ENCODE data around the gene ACSBG1. TPM values are rescaled to one million over a fixed set of nuclear protein-coding genes. Genes with fewer than 3 reads are reported as not detected.
A peak's percentile ranks its signal among the peaks of the same experiment; 100 is the strongest.

The ACSBG1 gene
- total and polyA plus RNA-seq, 2 of the 8 experiments (the other 6 are each of a cell fraction or from before 2014, with no cell fraction given) = 5.4 to 7.1 TPM

- no peak overlapping the region for H3K4ac ChIP-seq (replicated peaks; ENCODE audit: insufficient read length, low read depth, low read length)
- no peaks in the 10 kb centered on the region for H3K9me3 ChIP-seq (ENCODE audit: insufficient read depth in 2 of 2, low read depth in 1 of 2, low read length in 1 of 2)
- H2AFZ ChIP-seq (ENCODE audit: low read length) = no peak overlapping the region
- no peaks in the 10 kb centered on the region for H3K27me3 ChIP-seq (replicated peaks in 1 of 4; ENCODE audit: control insufficient read depth in 3 of 4, extremely low read depth in 1 of 4, insufficient read depth in 3 of 4, low read length in 3 of 4)
- H3K27ac ChIP-seq (ENCODE audit: low read depth, low read length) = no peak overlapping the region
- no peak overlapping the region for H4K91ac ChIP-seq (replicated peaks; ENCODE audit: insufficient read length, low read length)
- H3K23me2 ChIP-seq (ENCODE audit: low read depth, low read length) = no peaks in the 10 kb centered on the region
- H4K5ac ChIP-seq (ENCODE audit: insufficient read length, low read depth, low read length) = no peak overlapping the region
- H2BK5ac ChIP-seq (ENCODE audit: low read depth, low read length) = no peak overlapping the region
- FAIRE-seq (no peak), DNase-seq (ENCODE audit: low read depth in 1 of 2, low spot score in 2 of 2) (no peak)
- H3K4me2 ChIP-seq (ENCODE audit: insufficient read depth in 1 of 2, low read depth in 2 of 2, low read length in 2 of 2) = peak overlapping the region in 1 of 2 experiments; percentile 19; a peak in 1 of 4 replicates
- no peaks in the 10 kb centered on the region for H3K79me2 ChIP-seq (ENCODE audit: control insufficient read depth in 1 of 2, insufficient read depth in 2 of 2, low read length in 2 of 2)
- ChIA-PET CTCF (ENCODE audit: partially characterized antibody) (interaction anchor here (0.6 to 1.7 kb wide), 5 partner anchors 8 to 85 kb away, joined by 3 to 8 read pairs (median 3); no protein-coding TSS in a partner anchor), POLR2A (ENCODE audit: partially characterized antibody) (no interaction called here)
- no peak overlapping the region for H3K23ac ChIP-seq (ENCODE audit: insufficient read length)
- no peak overlapping the region for H3K18ac ChIP-seq (ENCODE audit: extremely low read depth, low read length)
- H2BK15ac ChIP-seq (ENCODE audit: low read length) = no peak overlapping the region
- no peak overlapping the region for H3K14ac ChIP-seq (ENCODE audit: insufficient read length)
- no peak overlapping the region for H3K56ac ChIP-seq (replicated peaks; ENCODE audit: insufficient read length, low read depth, low read length)
- peak overlapping the region in 1 of 4 experiments; percentile 7; a peak in 1 of 8 replicates for H3K4me3 ChIP-seq (ENCODE audit: extremely low read depth in 1 of 4, insufficient read depth in 2 of 4, low read depth in 3 of 4, low read length in 4 of 4)
- no peaks in the 10 kb centered on the region for H3K79me1 ChIP-seq (ENCODE audit: low read depth, low read length)
- H3K4me1 ChIP-seq (replicated peaks in 1 of 4; ENCODE audit: control insufficient read depth in 3 of 4, insufficient read depth in 4 of 4, low read length in 3 of 4) = peaks cover 0 to 4% (median 0%) of the 10 kb centered on the region in 4 experiments; a peak in 2 of 7 replicates
- H4K20me1 ChIP-seq (replicated peaks in 1 of 2; ENCODE audit: control insufficient read depth in 1 of 2, insufficient read depth in 2 of 2, low read length in 2 of 2) = peaks cover 0 to 1% of the 10 kb centered on the region in 2 experiments
- no peak overlapping the region for H2BK12ac ChIP-seq (ENCODE audit: low read depth, low read length)
- H2BK120ac ChIP-seq (replicated peaks; ENCODE audit: low read depth, low read length) = no peak overlapping the region
- H2BK20ac ChIP-seq (ENCODE audit: low read length) = no peak overlapping the region
- peaks cover 0 to 11% (median 5%) of the 10 kb centered on the region in 4 experiments; a peak in 5 of 8 replicates for H3K36me3 ChIP-seq (ENCODE audit: control insufficient read depth in 2 of 4, insufficient read depth in 4 of 4, low read length in 3 of 4)
- H4K8ac ChIP-seq (ENCODE audit: extremely low read depth, insufficient read depth, low read length) = no peak overlapping the region
- H2AK5ac ChIP-seq (ENCODE audit: low read depth, low read length) = no peak overlapping the region
- WGBS, 2 experiments (ENCODE audit: extremely low coverage in 1 of 2, insufficient coverage in 1 of 2, insufficient read length in 1 of 2, insufficient replicate concordance in 2 of 2, low coverage in 1 of 2, low lambda C conversion rate in 2 of 2, missing lambda C conversion rate in 1 of 2) = 10% methylated on average over 2 of the region's 2 CpGs; no CpG with 5 or more reads in 1 of the 2 experiments
- H3K9ac ChIP-seq (replicated peaks in 1 of 4; ENCODE audit: extremely low read depth in 1 of 4, low read depth in 3 of 4, low read length in 3 of 4) = no peak overlapping the region
- TF ChIP-seq POLR2A (IDR thresholded peaks at IDR 0.05; ENCODE audit: control extremely low read depth in 1 of 2, low read depth in 2 of 2, low read length in 2 of 2) (no peak), BRCA1 (IDR thresholded peaks at IDR 0.05; ENCODE audit: low read depth, low read length) (no peak), TAF1 (IDR thresholded peaks at IDR 0.05; ENCODE audit: low read depth, low read length) (no peak), CBX5 (IDR thresholded peaks at IDR 0.05; ENCODE audit: low read depth, low read length) (no peak), E2F6 (IDR thresholded peaks at IDR 0.05) (no peak), PHF8 (conservative IDR thresholded peaks at IDR 0.05; ENCODE audit: low read depth, low read length) (no peak), SUZ12 (IDR thresholded peaks at IDR 0.05; ENCODE audit: low read length) (no peak), JUN (IDR thresholded peaks at IDR 0.05; ENCODE audit: low read depth, low read length) (no peak), POU5F1 (IDR thresholded peaks at IDR 0.05; ENCODE audit: low read depth, low read length) (no peak), SIX5 (IDR thresholded peaks at IDR 0.05; ENCODE audit: low read depth, low read length) (no peak), KDM5A (IDR thresholded peaks at IDR 0.05; ENCODE audit: low read length) (no peak), ASH2L (IDR thresholded peaks at IDR 0.05; ENCODE audit: low read length) (no peak), USF2 (IDR thresholded peaks at IDR 0.05; ENCODE audit: low read length) (no peak), MAFK (IDR thresholded peaks at IDR 0.05; ENCODE audit: low read depth, low read length) (no peak)
Measured at GRCh38 chr15:78157203-78157602, 77.2 kb downstream of the ACSBG1 start.

Measured in H1 (cell line).